Measurements from ENCODE around the gene CEACAM5.
"Not testable (repeated sequence)": the region's sequence is repeated elsewhere in the genome, so short reads cannot be mapped to it uniquely, and the experiment has no call there.

The CEACAM5 gene

GRCh38 chr19:41699968-41700323 is 8.5 kb upstream of the CEACAM5 start:
- DNase-seq (ENCODE audit: insufficient read length, low spot score) (no peak), FAIRE-seq (no peak)

GRCh38 chr19:41700381-41701195 is 7.8 kb upstream of the CEACAM5 start:
- FAIRE-seq (no peak), DNase-seq (ENCODE audit: insufficient read length, low spot score) (no peak)

- FAIRE-seq, result no peak
- DNase-seq (ENCODE audit: insufficient read length, low spot score), result no peak
These were observed 6.9 kb upstream of the CEACAM5 start for GRCh38 chr19:41701401-41702075.

DNA sequence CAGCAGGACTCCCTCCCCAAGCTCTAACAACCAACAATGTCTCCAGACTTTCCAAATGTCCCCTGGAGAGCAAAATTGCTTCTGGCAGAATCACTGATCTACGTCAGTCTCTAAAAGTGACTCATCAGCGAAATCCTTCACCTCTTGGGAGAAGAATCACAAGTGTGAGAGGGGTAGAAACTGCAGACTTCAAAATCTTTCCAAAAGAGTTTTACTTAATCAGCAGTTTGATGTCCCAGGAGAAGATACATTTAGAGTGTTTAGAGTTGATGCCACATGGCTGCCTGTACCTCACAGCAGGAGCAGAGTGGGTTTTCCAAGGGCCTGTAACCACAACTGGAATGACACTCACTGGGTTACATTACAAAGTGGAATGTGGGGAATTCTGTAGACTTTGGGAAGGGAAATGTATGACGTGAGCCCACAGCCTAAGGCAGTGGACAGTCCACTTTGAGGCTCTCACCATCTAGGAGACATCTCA is 6.2 kb upstream of the CEACAM5 start:
- no peak for FAIRE-seq

GRCh38 chr19:41703602-41704293 is 4.7 kb upstream of the CEACAM5 start:
- no peak for DNase-seq (ENCODE audit: insufficient read length, low spot score)

More for the DNA sequence above, 6.2 kb upstream of the CEACAM5 start:
- peak; percentile 15 for DNase-seq (ENCODE audit: insufficient read length, low spot score)

DNA sequence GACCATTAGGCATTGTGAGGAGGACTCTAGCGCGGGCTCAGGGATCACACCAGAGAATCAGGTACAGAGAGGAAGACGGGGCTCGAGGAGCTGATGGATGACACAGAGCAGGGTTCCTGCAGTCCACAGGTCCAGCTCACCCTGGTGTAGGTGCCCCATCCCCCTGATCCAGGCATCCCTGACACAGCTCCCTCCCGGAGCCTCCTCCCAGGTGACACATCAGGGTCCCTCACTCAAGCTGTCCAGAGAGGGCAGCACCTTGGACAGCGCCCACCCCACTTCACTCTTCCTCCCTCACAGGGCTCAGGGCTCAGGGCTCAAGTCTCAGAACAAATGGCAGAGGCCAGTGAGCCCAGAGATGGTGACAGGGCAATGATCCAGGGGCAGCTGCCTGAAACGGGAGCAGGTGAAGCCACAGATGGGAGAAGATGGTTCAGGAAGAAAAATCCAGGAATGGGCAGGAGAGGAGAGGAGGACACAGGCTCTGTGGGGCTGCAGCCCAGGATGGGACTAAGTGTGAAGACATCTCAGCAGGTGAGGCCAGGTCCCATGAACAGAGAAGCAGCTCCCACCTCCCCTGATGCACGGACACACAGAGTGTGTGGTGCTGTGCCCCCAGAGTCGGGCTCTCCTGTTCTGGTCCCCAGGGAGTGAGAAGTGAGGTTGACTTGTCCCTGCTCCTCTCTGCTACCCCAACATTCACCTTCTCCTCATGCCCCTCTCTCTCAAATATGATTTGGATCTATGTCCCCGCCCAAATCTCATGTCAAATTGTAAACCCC is 2.8 kb upstream of the CEACAM5 start:
- DNase-seq (ENCODE audit: insufficient read length, low spot score) (peak; percentile 45), FAIRE-seq (no peak)

More at GRCh38 chr19:41703602-41704293, 4.7 kb upstream of the CEACAM5 start:
- FAIRE-seq, result no peak

GRCh38 chr19:41706741-41707501 is 1.5 kb upstream of the CEACAM5 start:
- DNase-seq (ENCODE audit: insufficient read length, low spot score), result peak; percentile 52
- FAIRE-seq, result no peak

- no peak for FAIRE-seq
These were observed 969 bp upstream of the CEACAM5 start for GRCh38 chr19:41707502-41707812.

GRCh38 chr19:41707871-41708371 is 505 bp upstream of the CEACAM5 start:
- FAIRE-seq, result no peak
- no peak for DNase-seq (ENCODE audit: insufficient read length, low spot score)

More at GRCh38 chr19:41707502-41707812, 969 bp upstream of the CEACAM5 start:
- no peak for DNase-seq (ENCODE audit: insufficient read length, low spot score)

DNA sequence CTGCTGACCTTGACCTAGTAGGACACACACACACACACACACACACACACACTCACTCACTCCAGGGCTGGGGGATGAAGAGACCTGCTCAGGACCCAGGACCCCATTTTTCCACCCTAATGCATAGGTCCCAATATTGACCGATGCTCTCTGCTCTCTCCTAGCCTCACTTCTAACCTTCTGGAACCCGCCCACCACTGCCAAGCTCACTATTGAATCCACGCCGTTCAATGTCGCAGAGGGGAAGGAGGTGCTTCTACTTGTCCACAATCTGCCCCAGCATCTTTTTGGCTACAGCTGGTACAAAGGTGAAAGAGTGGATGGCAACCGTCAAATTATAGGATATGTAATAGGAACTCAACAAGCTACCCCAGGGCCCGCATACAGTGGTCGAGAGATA is 1.1 kb downstream of the CEACAM5 start:
- not testable (repeated sequence) for FAIRE-seq; DNase-seq (ENCODE audit: insufficient read length, low spot score)

DNA sequence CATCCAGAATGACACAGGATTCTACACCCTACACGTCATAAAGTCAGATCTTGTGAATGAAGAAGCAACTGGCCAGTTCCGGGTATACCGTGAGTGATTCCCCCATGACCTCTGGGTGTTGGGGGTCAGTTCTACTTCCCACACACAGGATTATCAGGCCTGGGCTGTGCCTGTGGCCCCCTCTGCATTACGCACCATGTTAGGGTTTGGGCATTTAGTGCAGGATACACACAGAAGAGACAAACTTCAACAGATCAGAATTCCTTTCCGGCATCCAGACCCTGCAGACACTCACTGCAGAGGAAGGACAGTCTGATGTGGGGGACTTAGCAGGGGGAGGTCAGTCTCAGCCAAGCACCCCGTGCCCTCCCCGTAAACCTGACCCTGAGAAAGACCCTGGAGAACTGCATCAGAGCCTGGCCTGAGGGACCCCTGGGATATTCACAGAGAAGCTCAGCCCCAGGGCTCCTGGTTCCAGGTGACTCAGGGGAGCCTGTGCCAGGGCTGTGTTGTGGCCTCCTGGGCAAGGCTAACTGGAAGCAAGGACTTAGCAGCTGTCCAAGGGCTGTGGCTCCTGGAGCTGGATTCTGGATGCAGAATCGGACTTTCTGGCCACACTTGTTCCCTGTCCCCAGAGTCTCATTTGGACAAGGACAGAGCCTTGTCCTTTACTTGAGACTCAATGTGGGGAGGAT is 1.7 kb downstream of the CEACAM5 start:
- no peak for DNase-seq (ENCODE audit: insufficient read length, low spot score)
- FAIRE-seq, result no peak

DNA sequence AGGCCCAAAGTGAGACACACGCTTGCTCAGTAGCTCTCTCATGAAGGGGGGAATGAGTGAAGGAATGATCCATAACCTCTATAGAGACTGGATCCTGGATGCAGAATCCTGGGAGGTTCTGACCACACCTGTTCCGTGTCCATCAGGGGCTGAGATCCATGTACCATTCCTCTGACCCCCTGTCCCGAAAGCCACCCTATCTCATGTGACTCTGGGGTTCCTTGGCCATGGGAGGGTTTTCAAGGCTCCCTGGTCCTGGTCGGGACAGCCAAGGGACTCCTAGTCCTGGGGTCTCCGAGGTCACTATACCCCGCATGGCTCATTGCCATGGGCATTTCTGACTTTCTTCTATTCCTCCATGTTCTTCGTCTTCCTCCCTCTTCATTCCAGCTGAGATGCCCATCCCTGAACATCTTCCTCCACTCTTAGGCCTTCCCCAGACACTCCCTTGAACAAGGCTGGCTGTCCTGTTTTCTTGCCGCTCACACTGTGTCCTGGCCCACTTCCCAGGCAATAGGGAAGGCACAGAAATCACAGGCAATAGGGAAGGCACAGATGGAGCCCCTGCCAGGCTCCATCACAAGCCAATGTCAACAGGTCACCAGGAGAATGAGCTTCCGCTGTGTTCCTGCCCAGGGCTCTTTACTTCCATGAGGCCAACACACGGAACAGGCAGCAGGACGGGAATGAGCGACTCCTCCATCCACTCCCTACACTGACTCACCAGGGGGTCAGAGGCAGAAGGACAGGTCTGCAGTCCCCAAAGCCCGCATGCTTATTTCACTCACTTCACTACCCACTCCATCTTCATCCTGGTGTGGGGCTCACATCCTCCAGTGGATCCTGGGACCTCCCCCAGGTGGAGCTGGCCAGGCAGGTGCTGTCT is 3.2 kb downstream of the CEACAM5 start:
- FAIRE-seq, result no peak
- DNase-seq (ENCODE audit: insufficient read length, low spot score), result no peak

GRCh38 chr19:41714598-41714997 is 6.2 kb downstream of the CEACAM5 start:
- DNase-seq (ENCODE audit: insufficient read length, low spot score), result no peak
- no peak for FAIRE-seq

GRCh38 chr19:41718761-41719160 is 10.3 kb downstream of the CEACAM5 start:
- no peak for DNase-seq (ENCODE audit: insufficient read length, low spot score)
- FAIRE-seq, result no peak

GRCh38 chr19:41720103-41720502 is 11.7 kb downstream of the CEACAM5 start:
- no peak for DNase-seq (ENCODE audit: insufficient read length, low spot score)
- no peak for FAIRE-seq

DNA sequence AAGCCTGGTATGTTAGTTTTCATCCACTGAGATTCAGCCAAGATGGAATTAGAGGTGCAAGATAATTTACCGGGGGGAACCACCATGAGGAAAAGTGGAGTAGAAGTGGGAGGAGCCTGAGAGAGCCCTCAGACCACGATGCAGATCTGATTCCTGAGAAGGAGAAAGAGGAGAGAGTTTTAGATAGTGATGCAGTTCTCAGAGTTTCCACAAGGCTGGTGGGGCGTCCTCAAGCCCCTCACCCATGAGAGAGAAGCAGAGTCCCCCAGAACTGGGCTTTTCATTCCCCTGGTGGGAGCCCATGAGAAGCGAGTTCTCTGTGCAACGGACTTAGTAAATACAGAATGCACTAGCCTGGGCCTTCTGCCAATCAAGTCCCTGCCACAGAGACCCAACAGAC is 18.1 kb downstream of the CEACAM5 start:
- DNase-seq (ENCODE audit: insufficient read length, low spot score) (no peak), FAIRE-seq (no peak)

- DNase-seq (ENCODE audit: insufficient read length, low spot score) (no peak), FAIRE-seq (no peak)
These were observed 25.7 kb downstream of the CEACAM5 start for GRCh38 chr19:41734156-41734555.

DNA sequence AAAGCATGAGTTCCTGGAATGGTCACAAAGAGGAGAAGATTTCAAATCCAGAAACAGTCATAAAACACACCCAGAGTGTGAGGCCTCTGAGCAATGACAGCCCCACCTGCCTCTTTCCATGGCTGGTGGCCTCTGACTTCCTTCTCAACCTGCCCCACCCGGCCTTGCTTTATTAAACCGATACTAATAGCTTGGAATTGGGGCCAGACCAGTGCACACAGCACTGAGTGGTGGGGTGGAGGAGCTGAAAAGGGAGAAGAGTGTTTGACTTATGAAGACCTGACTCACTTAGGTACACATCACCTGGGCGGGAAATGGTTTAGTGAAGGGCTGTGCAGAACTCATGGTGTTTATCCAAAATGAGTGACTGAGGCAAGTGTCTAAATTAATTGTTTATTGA is 26.2 kb downstream of the CEACAM5 start:
- no peak for FAIRE-seq
- no peak for DNase-seq (ENCODE audit: insufficient read length, low spot score)

Measured in HTR-8/SVneo (cell line).